ENCODE data around the gene C20orf204. TPM values are rescaled to one million over a fixed set of nuclear protein-coding genes. Genes with fewer than 3 reads are reported as not detected.

The C20orf204 gene
- polyA plus RNA-seq, 2 donors = 0.38 to 0.67 TPM

GRCh38 chr20:64025826-64026412 is 10.1 kb upstream of the C20orf204 start:
- WGBS, 2 donors = 95% methylated on average over 29 of the region's 29 CpGs
- no peaks in the 10 kb centered on the region for H3K27me3 ChIP-seq (ENCODE audit: control insufficient read depth in 1 of 2, insufficient read depth in 2 of 2, low read length in 2 of 2)
- no peaks in the 10 kb centered on the region for H3K4me1 ChIP-seq (ENCODE audit: control insufficient read depth in 2 of 2, insufficient read depth in 2 of 2, low read length in 1 of 2)
- H3K9me3 ChIP-seq (ENCODE audit: control insufficient read depth in 2 of 2, insufficient read depth in 1 of 2, low read depth in 1 of 2, low read length in 1 of 2) = no peaks in the 10 kb centered on the region
- H3K36me3 ChIP-seq (ENCODE audit: control insufficient read depth in 2 of 2, insufficient read depth in 2 of 2, low read length in 1 of 2) = peaks cover 22 to 77% of the 10 kb centered on the region in 2 donors
- no peak overlapping the region for H3K27ac ChIP-seq (ENCODE audit: low read depth in 2 of 2, low read length in 1 of 2)
- no peak overlapping the region for H3K4me3 ChIP-seq (ENCODE audit: low read depth in 1 of 2, low read length in 2 of 2)

- peaks cover 22 to 74% of the 10 kb centered on the region in 2 donors for H3K36me3 ChIP-seq (ENCODE audit: control insufficient read depth in 2 of 2, insufficient read depth in 2 of 2, low read length in 1 of 2)
- no peak overlapping the region for H3K4me3 ChIP-seq (ENCODE audit: low read depth in 1 of 2, low read length in 2 of 2)
- H3K9me3 ChIP-seq (ENCODE audit: control insufficient read depth in 2 of 2, insufficient read depth in 1 of 2, low read depth in 1 of 2, low read length in 1 of 2) = no peaks in the 10 kb centered on the region
- H3K4me1 ChIP-seq (ENCODE audit: control insufficient read depth in 2 of 2, insufficient read depth in 2 of 2, low read length in 1 of 2) = no peaks in the 10 kb centered on the region
- no peak overlapping the region for H3K27ac ChIP-seq (ENCODE audit: low read depth in 2 of 2, low read length in 1 of 2)
- WGBS, 2 donors = 92 to 93% methylated on average over 24 of the region's 24 CpGs
- H3K27me3 ChIP-seq (ENCODE audit: control insufficient read depth in 1 of 2, insufficient read depth in 2 of 2, low read length in 2 of 2) = no peaks in the 10 kb centered on the region
Measured at GRCh38 chr20:64027981-64028685, 7.8 kb upstream of the C20orf204 start.

- 95% methylated on average over 37 to 38 of the region's 38 CpGs for WGBS, 2 donors
- Histone ChIP-seq H3K9me3 (ENCODE audit: control insufficient read depth in 2 of 2, insufficient read depth in 1 of 2, low read depth in 1 of 2, low read length in 1 of 2) (no peaks in the 10 kb centered on the region), H3K4me3 (ENCODE audit: low read depth in 1 of 2, low read length in 2 of 2) (no peak overlapping the region), H3K4me1 (ENCODE audit: control insufficient read depth in 2 of 2, insufficient read depth in 2 of 2, low read length in 1 of 2) (no peaks in the 10 kb centered on the region), H3K27me3 (ENCODE audit: control insufficient read depth in 1 of 2, insufficient read depth in 2 of 2, low read length in 2 of 2) (no peaks in the 10 kb centered on the region), H3K36me3 (ENCODE audit: control insufficient read depth in 2 of 2, insufficient read depth in 2 of 2, low read length in 1 of 2) (peaks cover 19 to 71% of the 10 kb centered on the region in 2 donors), H3K27ac (ENCODE audit: low read depth in 2 of 2, low read length in 1 of 2) (no peak overlapping the region)
Measured at GRCh38 chr20:64029293-64030117, 6.5 kb upstream of the C20orf204 start.

- no peaks in the 10 kb centered on the region for H3K9me3 ChIP-seq (ENCODE audit: control insufficient read depth in 2 of 2, insufficient read depth in 1 of 2, low read depth in 1 of 2, low read length in 1 of 2)
- no peaks in the 10 kb centered on the region for H3K27me3 ChIP-seq (ENCODE audit: control insufficient read depth in 1 of 2, insufficient read depth in 2 of 2, low read length in 2 of 2)
- H3K36me3 ChIP-seq (ENCODE audit: control insufficient read depth in 2 of 2, insufficient read depth in 2 of 2, low read length in 1 of 2) = peaks cover 16 to 67% of the 10 kb centered on the region in 2 donors
- H3K27ac ChIP-seq (ENCODE audit: low read depth in 2 of 2, low read length in 1 of 2) = no peak overlapping the region
- 72 to 82% methylated on average over 20 of the region's 20 CpGs for WGBS, 2 donors
- no peak overlapping the region for H3K4me3 ChIP-seq (ENCODE audit: low read depth in 1 of 2, low read length in 2 of 2)
- H3K4me1 ChIP-seq (ENCODE audit: control insufficient read depth in 2 of 2, insufficient read depth in 2 of 2, low read length in 1 of 2) = no peaks in the 10 kb centered on the region
Measured at GRCh38 chr20:64030371-64031134, 5.4 kb upstream of the C20orf204 start.

- Histone ChIP-seq H3K27ac (ENCODE audit: low read depth in 2 of 2, low read length in 1 of 2) (no peak overlapping the region), H3K9me3 (ENCODE audit: control insufficient read depth in 2 of 2, insufficient read depth in 1 of 2, low read depth in 1 of 2, low read length in 1 of 2) (no peaks in the 10 kb centered on the region), H3K27me3 (ENCODE audit: control insufficient read depth in 1 of 2, insufficient read depth in 2 of 2, low read length in 2 of 2) (no peaks in the 10 kb centered on the region), H3K4me1 (ENCODE audit: control insufficient read depth in 2 of 2, insufficient read depth in 2 of 2, low read length in 1 of 2) (no peaks in the 10 kb centered on the region), H3K4me3 (ENCODE audit: low read depth in 1 of 2, low read length in 2 of 2) (no peak overlapping the region), H3K36me3 (ENCODE audit: control insufficient read depth in 2 of 2, insufficient read depth in 2 of 2, low read length in 1 of 2) (peaks cover 14 to 60% of the 10 kb centered on the region in 2 donors)
- WGBS, 2 donors = 92% methylated on average over 19 of the region's 19 CpGs
Measured at GRCh38 chr20:64031822-64032314, 4.1 kb upstream of the C20orf204 start.

- Histone ChIP-seq H3K36me3 (ENCODE audit: control insufficient read depth in 2 of 2, insufficient read depth in 2 of 2, low read length in 1 of 2) (peaks cover 7 to 49% of the 10 kb centered on the region in 2 donors), H3K4me1 (ENCODE audit: control insufficient read depth in 2 of 2, insufficient read depth in 2 of 2, low read length in 1 of 2) (peaks cover 0 to under 1% of the 10 kb centered on the region in 2 donors), H3K27ac (ENCODE audit: low read depth in 2 of 2, low read length in 1 of 2) (no peak overlapping the region), H3K4me3 (ENCODE audit: low read depth in 1 of 2, low read length in 2 of 2) (peak overlapping the region in 1 of 2 donors; percentile 1), H3K27me3 (ENCODE audit: control insufficient read depth in 1 of 2, insufficient read depth in 2 of 2, low read length in 2 of 2) (no peaks in the 10 kb centered on the region), H3K9me3 (ENCODE audit: control insufficient read depth in 2 of 2, insufficient read depth in 1 of 2, low read depth in 1 of 2, low read length in 1 of 2) (no peaks in the 10 kb centered on the region)
- WGBS, 2 donors = 82 to 88% methylated on average over 31 of the region's 31 CpGs
Measured at GRCh38 chr20:64032706-64033624, 3.0 kb upstream of the C20orf204 start.

- no peak overlapping the region for H3K4me3 ChIP-seq (ENCODE audit: low read depth in 1 of 2, low read length in 2 of 2)
- no peak overlapping the region for H3K27ac ChIP-seq (ENCODE audit: low read depth in 2 of 2, low read length in 1 of 2)
- H3K4me1 ChIP-seq (ENCODE audit: control insufficient read depth in 2 of 2, insufficient read depth in 2 of 2, low read length in 1 of 2) = peaks cover 0 to 3% of the 10 kb centered on the region in 2 donors
- peaks cover 7 to 41% of the 10 kb centered on the region in 2 donors for H3K36me3 ChIP-seq (ENCODE audit: control insufficient read depth in 2 of 2, insufficient read depth in 2 of 2, low read length in 1 of 2)
- WGBS, 2 donors = 76 to 84% methylated on average over 11 of the region's 11 CpGs
- H3K9me3 ChIP-seq (ENCODE audit: control insufficient read depth in 2 of 2, insufficient read depth in 1 of 2, low read depth in 1 of 2, low read length in 1 of 2) = no peaks in the 10 kb centered on the region
- H3K27me3 ChIP-seq (ENCODE audit: control insufficient read depth in 1 of 2, insufficient read depth in 2 of 2, low read length in 2 of 2) = no peaks in the 10 kb centered on the region
Measured at GRCh38 chr20:64033981-64034493, 1.9 kb upstream of the C20orf204 start.

- Histone ChIP-seq H3K36me3 (ENCODE audit: control insufficient read depth in 2 of 2, insufficient read depth in 2 of 2, low read length in 1 of 2) (peaks cover under 1 to 28% of the 10 kb centered on the region in 2 donors), H3K4me1 (ENCODE audit: control insufficient read depth in 2 of 2, insufficient read depth in 2 of 2, low read length in 1 of 2) (peaks cover 3% of the 10 kb centered on the region in 2 donors), H3K27me3 (ENCODE audit: control insufficient read depth in 1 of 2, insufficient read depth in 2 of 2, low read length in 2 of 2) (no peaks in the 10 kb centered on the region), H3K27ac (ENCODE audit: low read depth in 2 of 2, low read length in 1 of 2) (peak overlapping the region in 1 of 2 donors; percentile 36), H3K9me3 (ENCODE audit: control insufficient read depth in 2 of 2, insufficient read depth in 1 of 2, low read depth in 1 of 2, low read length in 1 of 2) (no peaks in the 10 kb centered on the region), H3K4me3 (ENCODE audit: low read depth in 1 of 2, low read length in 2 of 2) (no peak overlapping the region)
- 67 to 78% methylated on average over 16 to 17 of the region's 17 CpGs for WGBS, 2 donors
Measured at GRCh38 chr20:64035066-64035932, 683 bp upstream of the C20orf204 start.
